ENCODE data around the gene FGF18. TPM values are rescaled to one million over a fixed set of nuclear protein-coding genes. Genes with fewer than 3 reads are reported as not detected.

Gene FGF18
- total RNA-seq, 1 experiment from 2014 or later, result 0.94 TPM

- peaks cover 10% of the 10 kb centered on the region; the same call in 1 of the 2 replicates for H3K4me1 ChIP-seq (ENCODE audit: insufficient read depth, low read length)
- no peak overlapping the region for H4K5ac ChIP-seq (ENCODE audit: insufficient read length, low read depth, low read length)
- H2BK120ac ChIP-seq (ENCODE audit: low read depth, low read length, poor library complexity, severe bottlenecking), result no peak overlapping the region
- H4K8ac ChIP-seq (replicated peaks; ENCODE audit: insufficient read length, low read depth, low read length), result no peak overlapping the region
- WGBS (ENCODE audit: extremely low coverage, insufficient read length, low lambda C conversion rate), result no CpG with 5 or more reads among the region's 5 CpGs
- H3K27ac ChIP-seq (ENCODE audit: insufficient read length, low read depth, low read length), result no peak overlapping the region
- peaks cover 24% of the 10 kb centered on the region for H3K27me3 Mint-ChIP-seq (ENCODE audit: low read depth)
- no peak overlapping the region for H3T11ph ChIP-seq (ENCODE audit: low read length)
- H3K36me3 Mint-ChIP-seq (ENCODE audit: insufficient read depth in 1 of 3, low read depth in 3 of 3), result no peaks in the 10 kb centered on the region; a peak in 2 of 7 replicates
- TF ChIP-seq CTCF (conservative IDR thresholded peaks at IDR 0.05), result no peak
- no peak overlapping the region for H3K56ac ChIP-seq (ENCODE audit: insufficient read length, low read depth, low read length)
- H3K9me3 Mint-ChIP-seq, result no peaks in the 10 kb centered on the region
- no peak overlapping the region for H3K27ac Mint-ChIP-seq
- no peak overlapping the region for H3K18ac ChIP-seq (ENCODE audit: insufficient read length, low read depth, low read length)
- peaks cover 2% of the 10 kb centered on the region for H3K23me2 ChIP-seq (ENCODE audit: insufficient read length, low read depth, low read length, poor library complexity, severe bottlenecking)
- no peak overlapping the region for H2BK5ac ChIP-seq (ENCODE audit: insufficient read length, low read length)
- H2BK15ac ChIP-seq (ENCODE audit: low read depth, low read length), result no peak overlapping the region
- no peak overlapping the region for H4K91ac ChIP-seq (ENCODE audit: insufficient read length, low read depth, low read length)
- no peak overlapping the region for H3K4me2 ChIP-seq (ENCODE audit: insufficient read depth, insufficient read length, low read length)
- no peak overlapping the region for H3K23ac ChIP-seq (ENCODE audit: insufficient read length, low read depth, low read length)
- H3K9me3 ChIP-seq (ENCODE audit: control insufficient read depth, low read depth, low read length), result no peaks in the 10 kb centered on the region
- no peak for DNase-seq
- H2AFZ ChIP-seq (ENCODE audit: low read length), result no peak overlapping the region
- H3K4ac ChIP-seq (ENCODE audit: low read depth, low read length), result no peak overlapping the region
- H3K79me2 ChIP-seq (ENCODE audit: insufficient read depth, low read length), result no peaks in the 10 kb centered on the region
- no peaks in the 10 kb centered on the region for H3K27me3 ChIP-seq (ENCODE audit: insufficient read depth, low read length)
- no peaks in the 10 kb centered on the region for H3K79me1 ChIP-seq (ENCODE audit: insufficient read depth, low read depth, low read length, poor library complexity, severe bottlenecking)
- H4K20me1 ChIP-seq (ENCODE audit: control insufficient read depth, insufficient read depth, insufficient read length), result no peaks in the 10 kb centered on the region
- H2BK12ac ChIP-seq (ENCODE audit: insufficient read length, low read depth, low read length), result no peak overlapping the region
- no peak overlapping the region for H3K4me3 Mint-ChIP-seq
- H2BK20ac ChIP-seq (ENCODE audit: low read depth, low read length, poor library complexity, severe bottlenecking), result no peak overlapping the region
- H3K4me1 Mint-ChIP-seq, result peaks cover 35 to 49% of the 10 kb centered on the region in 2 experiments
- no peak overlapping the region for H2AK5ac ChIP-seq (ENCODE audit: insufficient read length, low read length)
- no peak overlapping the region for H3K14ac ChIP-seq (ENCODE audit: insufficient read depth, low read length)
- no peak overlapping the region for H3K9ac ChIP-seq (ENCODE audit: extremely low read depth, insufficient read length, low read length)
Measured at GRCh38 chr5:171447226-171447625, 27.8 kb downstream of the FGF18 start.
